WTC11 (cell line): ENCODE results near the gene PDE1A. TPM values are rescaled to one million over a fixed set of nuclear protein-coding genes. Genes with fewer than 3 reads are reported as not detected.

Source experiments
- ATAC-seq: fragments of 200-7000 bp; cut with Tn5 transposase; 2 replicates; pipeline ENCODE4 v1.10.0; 2021; ENCODE audit warnings: mild to moderate bottlenecking, moderate library complexity
- CTCF ChIA-PET: fragments of 300-600 bp; sonication (Branson Sonifier 250); formaldehyde crosslinking; loops from one replicate; lab custom pipeline; 2021; ENCODE audit warnings: antibody characterized with exemption; lab: Charles Lee
- POLR2A ChIA-PET: fragments of 350-600 bp; sonication (Branson Sonifier 250); formaldehyde crosslinking; loops from one replicate; lab custom pipeline; 2021; ENCODE audit warnings: antibody characterized with exemption; lab: Charles Lee
- DNase-seq: peaks from one replicate; pipeline ENCODE4 v3.0.0; 2021; ENCODE audit warnings: low spot score
- H3K27ac Mint-ChIP-seq: 2 replicates; pipeline ENCODE4 v1.8.0; 2021; ENCODE audit warnings: mixed read lengths
- H3K27me3 Mint-ChIP-seq: 2 replicates; pipeline ENCODE4 v1.8.0; 2021; ENCODE audit warnings: low read depth, mild to moderate bottlenecking, moderate library complexity, mixed read lengths
- H3K36me3 Mint-ChIP-seq: 2 replicates; pipeline ENCODE4 v1.8.0; 2021; ENCODE audit warnings: mixed read lengths
- H3K4me1 Mint-ChIP-seq: 2 replicates; pipeline ENCODE4 v1.8.0; 2022; ENCODE audit warnings: mixed read lengths
- H3K4me3 Mint-ChIP-seq: 2 replicates; pipeline ENCODE4 v1.8.0; 2021; ENCODE audit warnings: mild to moderate bottlenecking, moderate library complexity, mixed read lengths
- H3K9me3 Mint-ChIP-seq: 2 replicates; pipeline ENCODE4 v1.8.0; 2021; ENCODE audit warnings: mixed read lengths
- ATF1 ChIP-seq: sonication (generic); formaldehyde crosslinking; IDR thresholded peaks from 2 replicates; pipeline ENCODE4 v1.8.1; 2023; ENCODE audit warnings: mild to moderate bottlenecking, moderate library complexity, missing genetic modification reagents
- ATF3 ChIP-seq: sonication (generic); formaldehyde crosslinking; conservative IDR thresholded peaks from 2 replicates; pipeline ENCODE4 v1.8.1; 2022; ENCODE audit warnings: mild to moderate bottlenecking, missing genetic modification reagents
- E2F5 ChIP-seq: sonication (generic); formaldehyde crosslinking; IDR thresholded peaks from 2 replicates; pipeline ENCODE4 v1.8.1; 2022; ENCODE audit warnings: mild to moderate bottlenecking, moderate library complexity, missing genetic modification reagents
- ELF4 ChIP-seq: sonication (generic); formaldehyde crosslinking; IDR thresholded peaks from 2 replicates; pipeline ENCODE4 v1.8.1; 2022; ENCODE audit warnings: low read depth, mild to moderate bottlenecking, moderate library complexity, missing genetic modification reagents
- FOXJ3 ChIP-seq: sonication (generic); formaldehyde crosslinking; IDR thresholded peaks from 2 replicates; pipeline ENCODE4 v1.9.0; 2021; ENCODE audit warnings: missing genetic modification reagents, mild to moderate bottlenecking, borderline replicate concordance
- GRHL2 ChIP-seq: fragments of 250-450 bp; sonication (Bioruptor Pico); IDR thresholded peaks from 2 replicates; pipeline ENCODE4 v1.8.0; 2022; ENCODE audit warnings: mild to moderate bottlenecking, moderate library complexity; ENCODE audit not compliant: insufficient replicate concordance, severe bottlenecking
- JUN ChIP-seq: sonication (generic); formaldehyde crosslinking; IDR thresholded peaks from 2 replicates; pipeline ENCODE4 v1.8.0; 2023; ENCODE audit warnings: mild to moderate bottlenecking, missing genetic modification reagents
- MXD4 ChIP-seq: fragments of 250-450 bp; sonication (Bioruptor Pico); IDR thresholded peaks from 2 replicates; pipeline ENCODE4 v1.8.0; 2021; ENCODE audit warnings: mild to moderate bottlenecking, moderate library complexity, borderline replicate concordance
- MYBL2 ChIP-seq: sonication (generic); formaldehyde crosslinking; IDR thresholded peaks from 2 replicates; pipeline ENCODE4 v1.8.1; 2023; ENCODE audit warnings: mild to moderate bottlenecking, moderate library complexity, missing genetic modification reagents
- NR2C2 ChIP-seq: sonication (generic); formaldehyde crosslinking; IDR thresholded peaks from 2 replicates; pipeline ENCODE4 v1.8.0; 2022; ENCODE audit warnings: mild to moderate bottlenecking, missing genetic modification reagents
- STAT6 ChIP-seq: sonication (generic); formaldehyde crosslinking; conservative IDR thresholded peaks from 2 replicates; pipeline ENCODE4 v1.8.1; 2023; ENCODE audit warnings: mild to moderate bottlenecking, low read depth, missing genetic modification reagents, moderate library complexity
- ZBTB21 ChIP-seq: sonication (generic); formaldehyde crosslinking; IDR thresholded peaks from 2 replicates; pipeline ENCODE4 v1.8.1; 2023; ENCODE audit warnings: mild to moderate bottlenecking, missing genetic modification reagents, borderline replicate concordance
- ZNF232 ChIP-seq: sonication (generic); formaldehyde crosslinking; IDR thresholded peaks from 2 replicates; pipeline ENCODE4 v1.8.0; 2022; ENCODE audit warnings: mild to moderate bottlenecking, missing genetic modification reagents
- ZNF416 ChIP-seq: fragments of 250-450 bp; sonication (Bioruptor Pico); IDR thresholded peaks from 2 replicates; pipeline ENCODE4 v1.9.0; 2021; ENCODE audit warnings: mild to moderate bottlenecking, inconsistent platforms
- total RNA-seq: library from RNA; stranded (reverse); gene quantifications from 3 replicates; pipeline ENCODE4 v1.2.3, GENCODE V29; 2021
- TF ChIP-seq, protein P1 (sequence below): sonication (generic); formaldehyde crosslinking; IDR thresholded peaks from 2 replicates; pipeline ENCODE4 v1.8.0; 2023; ENCODE audit warnings: missing genetic modification reagents, mild to moderate bottlenecking, borderline replicate concordance
- TF ChIP-seq, protein P2 (sequence below): sonication (generic); formaldehyde crosslinking; IDR thresholded peaks from 2 replicates; pipeline ENCODE4 v1.8.1; 2023; ENCODE audit warnings: mild to moderate bottlenecking, missing genetic modification reagents
- TF ChIP-seq, protein P3 (sequence below): sonication (generic); formaldehyde crosslinking; IDR thresholded peaks from 2 replicates; pipeline ENCODE4 v1.8.1; 2022; ENCODE audit warnings: mild to moderate bottlenecking, missing genetic modification reagents, moderate library complexity, borderline replicate concordance
- TF ChIP-seq, protein P4 (sequence below): fragments of 250-450 bp; sonication (Bioruptor Pico); IDR thresholded peaks from 2 replicates; pipeline ENCODE4 v1.9.0; 2021; ENCODE audit warnings: mild to moderate bottlenecking
- TF ChIP-seq, protein P5 (sequence below): sonication (generic); formaldehyde crosslinking; IDR thresholded peaks from 2 replicates; pipeline ENCODE4 v1.8.0; 2022; ENCODE audit warnings: mild to moderate bottlenecking, missing genetic modification reagents
- TF ChIP-seq, protein P6 (sequence below): sonication (generic); formaldehyde crosslinking; IDR thresholded peaks from 2 replicates; pipeline ENCODE4 v1.8.1; 2022; ENCODE audit warnings: low read depth, missing genetic modification reagents, borderline replicate concordance
- TF ChIP-seq, protein P7 (sequence below): sonication (generic); formaldehyde crosslinking; IDR thresholded peaks from 2 replicates; pipeline ENCODE4 v1.8.1; 2023; ENCODE audit warnings: mild to moderate bottlenecking, missing genetic modification reagents, moderate library complexity

Gene PDE1A
- total RNA-seq, 1 experiment from 2014 or later, result not detected

DNA sequence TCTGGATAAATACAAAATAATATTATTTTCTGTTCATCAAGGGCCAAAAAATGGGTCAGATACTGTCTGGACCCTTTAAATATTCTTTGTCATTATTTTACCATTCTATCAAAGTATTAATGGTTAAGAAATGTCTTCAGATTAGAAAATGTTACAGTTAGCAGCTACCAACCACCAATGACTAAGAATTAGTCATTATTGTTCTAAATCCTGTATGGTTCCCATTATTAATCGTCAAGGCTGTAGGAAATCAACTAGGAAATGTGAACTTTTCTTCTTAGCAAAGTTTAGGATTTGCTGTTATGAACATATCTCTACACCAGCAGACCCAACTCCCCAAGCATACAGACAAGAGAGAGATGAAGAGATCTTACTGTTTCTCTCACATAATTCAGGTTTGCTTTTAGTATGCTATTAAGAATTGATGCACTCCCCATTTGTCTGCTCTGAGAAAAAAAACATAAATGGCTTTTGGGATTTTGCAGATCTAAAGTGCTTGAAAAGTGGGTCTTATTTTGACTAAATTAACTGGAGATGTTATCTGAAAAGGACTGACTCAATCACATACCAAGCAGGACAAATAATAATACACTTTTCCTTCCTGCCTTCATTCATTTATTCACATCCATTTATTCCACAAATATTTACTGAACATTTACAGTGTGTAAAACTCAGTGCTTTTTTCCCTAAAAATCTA lies 293.5 kb downstream of the PDE1A start (continued):
- TF ChIP-seq, protein P1, sequence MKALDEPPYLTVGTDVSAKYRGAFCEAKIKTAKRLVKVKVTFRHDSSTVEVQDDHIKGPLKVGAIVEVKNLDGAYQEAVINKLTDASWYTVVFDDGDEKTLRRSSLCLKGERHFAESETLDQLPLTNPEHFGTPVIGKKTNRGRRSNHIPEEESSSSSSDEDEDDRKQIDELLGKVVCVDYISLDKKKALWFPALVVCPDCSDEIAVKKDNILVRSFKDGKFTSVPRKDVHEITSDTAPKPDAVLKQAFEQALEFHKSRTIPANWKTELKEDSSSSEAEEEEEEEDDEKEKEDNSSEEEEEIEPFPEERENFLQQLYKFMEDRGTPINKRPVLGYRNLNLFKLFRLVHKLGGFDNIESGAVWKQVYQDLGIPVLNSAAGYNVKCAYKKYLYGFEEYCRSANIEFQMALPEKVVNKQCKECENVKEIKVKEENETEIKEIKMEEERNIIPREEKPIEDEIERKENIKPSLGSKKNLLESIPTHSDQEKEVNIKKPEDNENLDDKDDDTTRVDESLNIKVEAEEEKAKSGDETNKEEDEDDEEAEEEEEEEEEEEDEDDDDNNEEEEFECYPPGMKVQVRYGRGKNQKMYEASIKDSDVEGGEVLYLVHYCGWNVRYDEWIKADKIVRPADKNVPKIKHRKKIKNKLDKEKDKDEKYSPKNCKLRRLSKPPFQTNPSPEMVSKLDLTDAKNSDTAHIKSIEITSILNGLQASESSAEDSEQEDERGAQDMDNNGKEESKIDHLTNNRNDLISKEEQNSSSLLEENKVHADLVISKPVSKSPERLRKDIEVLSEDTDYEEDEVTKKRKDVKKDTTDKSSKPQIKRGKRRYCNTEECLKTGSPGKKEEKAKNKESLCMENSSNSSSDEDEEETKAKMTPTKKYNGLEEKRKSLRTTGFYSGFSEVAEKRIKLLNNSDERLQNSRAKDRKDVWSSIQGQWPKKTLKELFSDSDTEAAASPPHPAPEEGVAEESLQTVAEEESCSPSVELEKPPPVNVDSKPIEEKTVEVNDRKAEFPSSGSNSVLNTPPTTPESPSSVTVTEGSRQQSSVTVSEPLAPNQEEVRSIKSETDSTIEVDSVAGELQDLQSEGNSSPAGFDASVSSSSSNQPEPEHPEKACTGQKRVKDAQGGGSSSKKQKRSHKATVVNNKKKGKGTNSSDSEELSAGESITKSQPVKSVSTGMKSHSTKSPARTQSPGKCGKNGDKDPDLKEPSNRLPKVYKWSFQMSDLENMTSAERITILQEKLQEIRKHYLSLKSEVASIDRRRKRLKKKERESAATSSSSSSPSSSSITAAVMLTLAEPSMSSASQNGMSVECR (CRISPR knock-in tag), result no peak
- TF ChIP-seq ZNF232 (CRISPR knock-in tag) (no peak), MYBL2 (no peak), NR2C2 (no peak), E2F5 (CRISPR knock-in tag) (no peak)

- no peak for ATAC-seq
- CTCF ChIA-PET, result interaction anchor here (1.0 kb wide), 1 partner anchor 390 kb away, joined by 3 read pairs; no protein-coding TSS in a partner anchor
- TF ChIP-seq, protein P2, sequence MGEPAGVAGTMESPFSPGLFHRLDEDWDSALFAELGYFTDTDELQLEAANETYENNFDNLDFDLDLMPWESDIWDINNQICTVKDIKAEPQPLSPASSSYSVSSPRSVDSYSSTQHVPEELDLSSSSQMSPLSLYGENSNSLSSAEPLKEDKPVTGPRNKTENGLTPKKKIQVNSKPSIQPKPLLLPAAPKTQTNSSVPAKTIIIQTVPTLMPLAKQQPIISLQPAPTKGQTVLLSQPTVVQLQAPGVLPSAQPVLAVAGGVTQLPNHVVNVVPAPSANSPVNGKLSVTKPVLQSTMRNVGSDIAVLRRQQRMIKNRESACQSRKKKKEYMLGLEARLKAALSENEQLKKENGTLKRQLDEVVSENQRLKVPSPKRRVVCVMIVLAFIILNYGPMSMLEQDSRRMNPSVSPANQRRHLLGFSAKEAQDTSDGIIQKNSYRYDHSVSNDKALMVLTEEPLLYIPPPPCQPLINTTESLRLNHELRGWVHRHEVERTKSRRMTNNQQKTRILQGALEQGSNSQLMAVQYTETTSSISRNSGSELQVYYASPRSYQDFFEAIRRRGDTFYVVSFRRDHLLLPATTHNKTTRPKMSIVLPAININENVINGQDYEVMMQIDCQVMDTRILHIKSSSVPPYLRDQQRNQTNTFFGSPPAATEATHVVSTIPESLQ, result no peak
- no peak for TF ChIP-seq ATF1 (CRISPR knock-in tag)
- no peak for TF ChIP-seq ELF4
- TF ChIP-seq STAT6 (CRISPR knock-in tag), result no peak
- TF ChIP-seq, protein P3, sequence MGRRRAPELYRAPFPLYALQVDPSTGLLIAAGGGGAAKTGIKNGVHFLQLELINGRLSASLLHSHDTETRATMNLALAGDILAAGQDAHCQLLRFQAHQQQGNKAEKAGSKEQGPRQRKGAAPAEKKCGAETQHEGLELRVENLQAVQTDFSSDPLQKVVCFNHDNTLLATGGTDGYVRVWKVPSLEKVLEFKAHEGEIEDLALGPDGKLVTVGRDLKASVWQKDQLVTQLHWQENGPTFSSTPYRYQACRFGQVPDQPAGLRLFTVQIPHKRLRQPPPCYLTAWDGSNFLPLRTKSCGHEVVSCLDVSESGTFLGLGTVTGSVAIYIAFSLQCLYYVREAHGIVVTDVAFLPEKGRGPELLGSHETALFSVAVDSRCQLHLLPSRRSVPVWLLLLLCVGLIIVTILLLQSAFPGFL, result no peak
- TF ChIP-seq, protein P4, sequence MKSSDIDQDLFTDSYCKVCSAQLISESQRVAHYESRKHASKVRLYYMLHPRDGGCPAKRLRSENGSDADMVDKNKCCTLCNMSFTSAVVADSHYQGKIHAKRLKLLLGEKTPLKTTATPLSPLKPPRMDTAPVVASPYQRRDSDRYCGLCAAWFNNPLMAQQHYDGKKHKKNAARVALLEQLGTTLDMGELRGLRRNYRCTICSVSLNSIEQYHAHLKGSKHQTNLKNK (CRISPR knock-in tag), result no peak
- TF ChIP-seq, protein P5, sequence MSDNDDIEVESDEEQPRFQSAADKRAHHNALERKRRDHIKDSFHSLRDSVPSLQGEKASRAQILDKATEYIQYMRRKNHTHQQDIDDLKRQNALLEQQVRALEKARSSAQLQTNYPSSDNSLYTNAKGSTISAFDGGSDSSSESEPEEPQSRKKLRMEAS (CRISPR knock-in tag), result no peak
- TF ChIP-seq ZNF416 (CRISPR knock-in tag), result no peak
- TF ChIP-seq FOXJ3 (CRISPR knock-in tag), result no peak
- no peak for TF ChIP-seq ZBTB21
- TF ChIP-seq, protein P6, sequence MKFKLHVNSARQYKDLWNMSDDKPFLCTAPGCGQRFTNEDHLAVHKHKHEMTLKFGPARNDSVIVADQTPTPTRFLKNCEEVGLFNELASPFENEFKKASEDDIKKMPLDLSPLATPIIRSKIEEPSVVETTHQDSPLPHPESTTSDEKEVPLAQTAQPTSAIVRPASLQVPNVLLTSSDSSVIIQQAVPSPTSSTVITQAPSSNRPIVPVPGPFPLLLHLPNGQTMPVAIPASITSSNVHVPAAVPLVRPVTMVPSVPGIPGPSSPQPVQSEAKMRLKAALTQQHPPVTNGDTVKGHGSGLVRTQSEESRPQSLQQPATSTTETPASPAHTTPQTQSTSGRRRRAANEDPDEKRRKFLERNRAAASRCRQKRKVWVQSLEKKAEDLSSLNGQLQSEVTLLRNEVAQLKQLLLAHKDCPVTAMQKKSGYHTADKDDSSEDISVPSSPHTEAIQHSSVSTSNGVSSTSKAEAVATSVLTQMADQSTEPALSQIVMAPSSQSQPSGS, result no peak
- no peak for TF ChIP-seq JUN (CRISPR knock-in tag)
- TF ChIP-seq MXD4 (CRISPR knock-in tag), result no peak
- no peak for TF ChIP-seq ATF3 (CRISPR knock-in tag)
- TF ChIP-seq, protein P7, sequence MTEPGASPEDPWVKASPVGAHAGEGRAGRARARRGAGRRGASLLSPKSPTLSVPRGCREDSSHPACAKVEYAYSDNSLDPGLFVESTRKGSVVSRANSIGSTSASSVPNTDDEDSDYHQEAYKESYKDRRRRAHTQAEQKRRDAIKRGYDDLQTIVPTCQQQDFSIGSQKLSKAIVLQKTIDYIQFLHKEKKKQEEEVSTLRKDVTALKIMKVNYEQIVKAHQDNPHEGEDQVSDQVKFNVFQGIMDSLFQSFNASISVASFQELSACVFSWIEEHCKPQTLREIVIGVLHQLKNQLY (CRISPR knock-in tag), result no peak
- no peak for TF ChIP-seq GRHL2 (CRISPR knock-in tag)
Observed at GRCh38 chr2:182132605-182133004, 294.2 kb downstream of the PDE1A start.

More at GRCh38 chr2:182132605-182133004, 294.2 kb downstream of the PDE1A start:
- DNase-seq, result no peak
- Mint-ChIP-seq H3K4me3 (no peak overlapping the region), H3K27ac (no peak overlapping the region), H3K4me1 (no peaks in the 10 kb centered on the region), H3K9me3 (no peaks in the 10 kb centered on the region), H3K36me3 (no peaks in the 10 kb centered on the region), H3K27me3 (no peaks in the 10 kb centered on the region)
- POLR2A ChIA-PET, result no interaction called here
